BLaER1 treated with 17β-estradiol and CSF1 and Interleukin-3, amounts not matched to agents 10 nM and 100 nM (cell line): ENCODE measurements around the gene NEDD4L.
A peak's percentile ranks its signal among the peaks of the same experiment; 100 is the strongest.
"Not testable (repeated sequence)": the region's sequence is repeated elsewhere in the genome, so short reads cannot be mapped to it uniquely, and the experiment has no call there.

ENCODE experiments used
- H3K27ac ChIP-seq, 11 experiments: shearing (Covaris generic); formaldehyde crosslinking; 2 replicates each; pipeline ENCODE4 v1.8.1; 2022
- H3K27me3 ChIP-seq, 11 experiments: shearing (Covaris generic); formaldehyde crosslinking; 2 replicates each; pipeline ENCODE4 v1.8.1; 2022
- H3K36me3 ChIP-seq, 11 experiments: shearing (Covaris generic); formaldehyde crosslinking; 2 replicates each; pipeline ENCODE4 v1.8.1; 2022
- H3K4me1 ChIP-seq, 10 experiments: shearing (Covaris generic); formaldehyde crosslinking; 2 replicates each; pipeline ENCODE4 v1.8.1; 2022
- H3K4me2 ChIP-seq, 11 experiments: shearing (Covaris generic); formaldehyde crosslinking; 2 replicates each; pipeline ENCODE4 v1.8.1; 2022
- H3K4me3 ChIP-seq, 10 experiments: shearing (Covaris generic); formaldehyde crosslinking; 2 replicates each; pipeline ENCODE4 v1.8.1; 2022
- H3K9ac ChIP-seq, 11 experiments: shearing (Covaris generic); formaldehyde crosslinking; 2 replicates each; pipeline ENCODE4 v1.8.1; 2022
- H3K9me3 ChIP-seq, 11 experiments: shearing (Covaris generic); formaldehyde crosslinking; replicated peaks in 1 of 11; 2 replicates each; pipeline ENCODE4 v1.8.1; 2022
- H4K20me1 ChIP-seq, 11 experiments: shearing (Covaris generic); formaldehyde crosslinking; 2 replicates each; pipeline ENCODE4 v1.8.1; 2022
- Cebpa-rat ChIP-seq, 11 experiments: shearing (Covaris generic); IDR thresholded peaks; 2 replicates each; pipeline ENCODE4 v1.8.1; 2022

Gene NEDD4L

DNA sequence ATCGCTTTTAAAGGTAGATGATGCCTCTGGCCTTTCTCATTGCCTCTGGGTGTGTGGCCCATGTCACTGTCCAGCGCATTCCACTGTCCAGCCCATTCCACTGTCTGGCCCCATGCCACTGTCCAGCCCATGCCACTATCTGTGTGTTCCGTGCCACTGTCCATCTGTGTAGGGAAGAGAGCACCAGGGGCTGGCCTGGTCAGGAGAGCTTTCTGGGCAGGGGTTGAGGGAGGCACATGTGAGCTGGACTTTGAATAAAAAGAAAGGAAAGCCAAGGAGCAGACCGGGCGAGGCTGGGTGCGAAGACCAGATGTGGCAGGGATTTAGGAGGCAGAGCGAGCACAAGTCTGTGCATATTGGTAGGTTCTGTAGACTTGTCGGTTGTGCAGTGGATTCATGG is 236.2 kb downstream of the NEDD4L start:
- Histone ChIP-seq H3K9ac (no peak overlapping the region), H3K4me1 (no peaks in the 10 kb centered on the region), H3K27ac (no peak overlapping the region), H4K20me1 (peaks cover 0 to 16% (median 0%) of the 10 kb centered on the region in 11 experiments; a peak in 6 of 22 replicates), H3K4me3 (no peak overlapping the region), H3K4me2 (no peak overlapping the region), H3K36me3 (no peaks in the 10 kb centered on the region), H3K9me3 (peaks cover 0 to 4% (median 0%) of the 10 kb centered on the region in 11 experiments; a peak in 1 of 22 replicates), H3K27me3 (no peaks in the 10 kb centered on the region)
- no peak for TF ChIP-seq Cebpa-rat (IDR thresholded peaks at IDR 0.05)

DNA sequence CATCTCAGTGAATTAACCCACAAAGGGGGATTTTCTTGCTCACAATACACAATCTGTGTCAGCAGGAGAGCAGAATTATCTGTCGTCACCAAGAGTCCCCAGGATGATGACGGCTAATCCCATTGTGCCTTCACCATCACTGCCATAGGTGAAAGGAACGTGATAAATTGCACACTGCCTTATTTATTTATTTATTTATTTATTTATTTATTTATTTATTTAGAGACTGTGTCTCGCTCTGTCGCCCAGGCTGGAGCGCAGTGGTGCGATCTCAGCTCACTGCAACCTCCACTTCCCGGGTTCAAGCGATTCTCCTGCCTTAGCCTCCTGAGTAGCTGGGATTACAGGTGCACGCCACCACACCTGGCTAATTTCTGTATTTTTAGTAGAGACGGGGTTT is 238.8 kb downstream of the NEDD4L start:
- not testable (repeated sequence) for H3K9ac ChIP-seq, H3K4me2 ChIP-seq, H3K4me1 ChIP-seq, H3K27me3 ChIP-seq, H3K36me3 ChIP-seq, H3K4me3 ChIP-seq, H3K9me3 ChIP-seq, H3K27ac ChIP-seq
- H4K20me1 ChIP-seq, result peaks cover 0 to 12% (median 0%) of the 10 kb centered on the region in 11 experiments; a peak in 4 of 22 replicates

DNA sequence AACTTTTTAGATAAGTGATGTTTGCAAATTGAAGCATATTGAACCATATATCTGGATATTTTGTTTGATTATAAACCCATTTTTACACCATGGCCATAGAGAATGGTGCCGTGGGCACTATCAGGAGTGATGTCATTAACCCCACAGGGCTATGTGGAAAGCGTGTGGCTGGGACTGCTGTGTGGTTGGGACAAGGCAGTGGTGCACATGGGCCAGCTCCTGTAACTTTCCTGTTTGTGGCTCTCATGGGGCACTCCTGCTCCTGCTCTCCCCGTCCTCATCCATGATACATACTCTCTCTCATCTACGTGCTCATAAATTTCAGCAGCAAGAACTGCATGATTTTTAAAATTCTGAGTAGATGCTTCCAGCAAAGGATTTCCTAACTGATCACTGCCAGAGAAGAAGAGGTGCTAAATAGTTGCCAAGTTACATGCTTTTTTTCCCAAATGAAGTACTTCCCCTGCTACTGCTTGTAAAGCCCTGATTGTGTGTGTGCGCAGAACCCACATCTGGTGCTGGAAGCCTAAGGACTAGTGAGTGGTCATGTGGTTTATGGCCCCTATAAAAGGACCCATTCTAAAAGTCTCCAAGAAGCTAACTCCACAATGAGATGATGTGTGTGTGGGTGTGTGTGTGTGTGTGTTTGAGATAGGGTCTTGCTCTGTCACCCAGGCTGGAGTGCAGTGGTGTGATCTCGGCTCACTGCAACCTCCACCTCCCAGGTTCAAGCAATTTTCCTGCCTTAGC is 240.8 kb downstream of the NEDD4L start:
- Histone ChIP-seq H3K27ac (no peak overlapping the region), H3K9ac (no peak overlapping the region)

GRCh38 chr18:58285449-58286130 is 241.6 kb downstream of the NEDD4L start:
- Histone ChIP-seq H3K27ac (no peak overlapping the region), H3K4me3 (no peak overlapping the region), H3K9ac (no peak overlapping the region), H3K27me3 (no peaks in the 10 kb centered on the region), H3K4me1 (peaks cover 9 to 15% (median 10%) of the 10 kb centered on the region in 10 experiments; a peak in 15 of 20 replicates), H3K9me3 (peaks cover 0 to 4% (median 0%) of the 10 kb centered on the region in 11 experiments; a peak in 1 of 22 replicates), H4K20me1 (0 out of 22 replicates have a peak, but pooled peaks cover 0 to 6% (median 0%) of the 10 kb centered on the region in 11 experiments), H3K36me3 (peaks cover 0 to under 1% (median 0%) of the 10 kb centered on the region in 11 experiments; a peak in 1 of 22 replicates), H3K4me2 (no peak overlapping the region)
- TF ChIP-seq Cebpa-rat (IDR thresholded peaks at IDR 0.05), result no peak

More for the DNA sequence above, 240.8 kb downstream of the NEDD4L start:
- H3K27me3 ChIP-seq, result no peaks in the 10 kb centered on the region
- peaks cover 0 to 6% (median 0%) of the 10 kb centered on the region in 11 experiments; a peak in 3 of 22 replicates for H4K20me1 ChIP-seq
- no peaks in the 10 kb centered on the region for H3K36me3 ChIP-seq
- TF ChIP-seq Cebpa-rat (IDR thresholded peaks at IDR 0.05), result no peak
- no peak overlapping the region for H3K4me3 ChIP-seq
- H3K4me2 ChIP-seq, result no peak overlapping the region
- H3K4me1 ChIP-seq, result peaks cover 9 to 14% (median 9%) of the 10 kb centered on the region in 10 experiments; a peak in 15 of 20 replicates
- peaks cover 0 to 4% (median 0%) of the 10 kb centered on the region in 11 experiments; a peak in 1 of 22 replicates for H3K9me3 ChIP-seq

GRCh38 chr18:58286632-58287352 is 242.8 kb downstream of the NEDD4L start:
- Histone ChIP-seq H3K9ac (no peak overlapping the region), H3K9me3 (peaks cover 0 to 4% (median 0%) of the 10 kb centered on the region in 11 experiments; a peak in 1 of 22 replicates), H3K27ac (no peak overlapping the region), H3K4me2 (peak overlapping the region in 1 of 11 experiments; percentile 19; a peak in 4 of 22 replicates), H3K4me1 (peaks cover 9 to 15% (median 10%) of the 10 kb centered on the region in 10 experiments; a peak in 15 of 20 replicates), H4K20me1 (0 out of 22 replicates have a peak, but pooled peaks cover 0 to 6% (median 0%) of the 10 kb centered on the region in 11 experiments), H3K4me3 (no peak overlapping the region), H3K36me3 (peaks cover 0 to 5% (median 0%) of the 10 kb centered on the region in 11 experiments; a peak in 1 of 22 replicates), H3K27me3 (no peaks in the 10 kb centered on the region)
- TF ChIP-seq Cebpa-rat (IDR thresholded peaks at IDR 0.05), result no peak

- Histone ChIP-seq H3K27ac (no peak overlapping the region), H3K36me3 (peaks cover 0 to 5% (median 0%) of the 10 kb centered on the region in 11 experiments; a peak in 1 of 22 replicates), H3K4me2 (peak overlapping the region in 8 of 11 experiments; percentile 4 to 38 (median 21); a peak in 13 of 22 replicates), H3K27me3 (no peaks in the 10 kb centered on the region), H3K9ac (no peak overlapping the region), H4K20me1 (0 out of 22 replicates have a peak, but pooled peaks cover 0 to 6% (median 0%) of the 10 kb centered on the region in 11 experiments), H3K4me1 (peaks cover 9 to 15% (median 10%) of the 10 kb centered on the region in 10 experiments; a peak in 15 of 20 replicates), H3K4me3 (no peak overlapping the region), H3K9me3 (peaks cover 0 to 2% (median 0%) of the 10 kb centered on the region in 11 experiments; a peak in 1 of 22 replicates)
- TF ChIP-seq Cebpa-rat (IDR thresholded peaks at IDR 0.05), result no peak
These were observed 243.6 kb downstream of the NEDD4L start for GRCh38 chr18:58287353-58288274.

GRCh38 chr18:58288921-58289797 is 245.1 kb downstream of the NEDD4L start:
- Histone ChIP-seq H4K20me1 (0 out of 22 replicates have a peak, but pooled peaks cover 0 to 6% (median 0%) of the 10 kb centered on the region in 11 experiments), H3K27me3 (no peaks in the 10 kb centered on the region), H3K9ac (no peak overlapping the region), H3K4me3 (no peak overlapping the region), H3K27ac (no peak overlapping the region), H3K4me1 (peaks cover 9 to 15% (median 10%) of the 10 kb centered on the region in 10 experiments; a peak in 15 of 20 replicates), H3K4me2 (no peak overlapping the region; a peak in 1 of 22 replicates), H3K9me3 (no peaks in the 10 kb centered on the region), H3K36me3 (peaks cover 0 to 5% (median 0%) of the 10 kb centered on the region in 11 experiments; a peak in 1 of 22 replicates)
- no peak for TF ChIP-seq Cebpa-rat (IDR thresholded peaks at IDR 0.05)
